Parathyroid adenoma (tissue), 2 donors: ENCODE results near the gene TMEM98.
A peak's percentile ranks its signal among the peaks of the same experiment; 100 is the strongest.

Experiments used
- H2AFZ ChIP-seq: fragments of 300-600 bp; sonication (generic); one replicate; pipeline ENCODE4 v1.7.0; 2017; ENCODE audit warnings: antibody characterized with exemption, mild to moderate bottlenecking
- H3K27ac ChIP-seq: fragments of 300-600 bp; sonication (generic); one replicate; pipeline ENCODE4 v1.7.0; 2017
- H3K27me3 ChIP-seq: fragments of 300-600 bp; sonication (generic); one replicate; pipeline ENCODE4 v1.7.0; 2017; ENCODE audit warnings: low read length; ENCODE audit not compliant: control insufficient read depth, insufficient read depth
- H3K36me3 ChIP-seq: fragments of 300-600 bp; sonication (generic); one replicate; pipeline ENCODE4 v1.7.0; 2017; ENCODE audit warnings: low read length; ENCODE audit not compliant: control insufficient read depth, insufficient read depth
- H3K4me1 ChIP-seq: fragments of 300-600 bp; sonication (generic); one replicate; pipeline ENCODE4 v1.7.0; 2017; ENCODE audit warnings: control low read depth
- H3K4me2 ChIP-seq: fragments of 300-600 bp; sonication (generic); one replicate; pipeline ENCODE4 v1.7.0; 2017; ENCODE audit warnings: low read length
- H3K4me3 ChIP-seq: fragments of 300-600 bp; sonication (generic); one replicate; pipeline ENCODE4 v1.7.0; 2017; ENCODE audit warnings: low read depth, low read length
- H3K79me2 ChIP-seq: fragments of 300-600 bp; sonication (generic); one replicate; pipeline ENCODE4 v1.7.0; 2017; ENCODE audit warnings: control low read depth
- H3K9ac ChIP-seq: fragments of 300-600 bp; sonication (generic); one replicate; pipeline ENCODE4 v1.7.0; 2017; ENCODE audit warnings: mild to moderate bottlenecking
- H3K9me3 ChIP-seq: fragments of 300-600 bp; sonication (generic); one replicate; pipeline ENCODE4 v1.7.0; 2017; ENCODE audit warnings: low read length; ENCODE audit not compliant: control insufficient read depth
- CTCF ChIP-seq: fragments of 300-600 bp; sonication (generic); IDR thresholded peaks from one replicate; pipeline ENCODE4 v1.7.0; 2017; ENCODE audit warnings: antibody characterized with exemption, mild to moderate bottlenecking
- donor health status: primary hyperparathyroidism.

The TMEM98 gene

GRCh38 chr17:32907583-32907982 is 20.4 kb upstream of the TMEM98 start:
- no peaks in the 10 kb centered on the region for H3K36me3 ChIP-seq
- TF ChIP-seq CTCF: no peak

DNA sequence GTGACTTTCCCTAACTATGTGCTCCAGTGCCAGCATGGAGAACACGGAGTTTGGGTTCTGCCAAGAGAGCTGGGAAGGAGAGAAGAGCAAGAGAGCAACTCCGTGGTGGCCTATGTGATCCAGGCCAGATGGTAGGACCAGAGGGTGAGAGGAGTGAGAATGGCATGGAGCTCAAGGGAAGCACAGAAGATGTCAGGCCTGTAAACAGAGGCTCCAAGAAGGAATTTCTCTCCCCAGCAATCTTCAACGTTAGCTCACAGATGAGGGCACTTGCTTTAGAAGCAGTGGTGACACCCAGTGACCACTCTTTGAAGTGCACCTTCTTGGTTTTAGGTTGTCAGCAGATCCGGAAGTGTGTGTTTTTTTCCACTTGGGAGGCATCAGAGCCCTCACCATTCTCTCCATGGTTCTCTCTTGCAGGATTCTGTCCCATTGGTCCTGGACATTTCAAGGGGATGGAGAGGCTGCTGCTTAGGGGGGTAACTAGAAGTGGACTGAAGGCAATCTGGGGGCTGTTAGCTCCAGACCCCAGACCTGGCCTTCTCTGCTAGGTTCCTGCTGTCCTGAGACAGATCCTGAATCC is 18.1 kb upstream of the TMEM98 start:
- Histone ChIP-seq H3K4me3 (no peak overlapping the region), H3K36me3 (no peaks in the 10 kb centered on the region), H3K27ac (no peak overlapping the region), H3K4me2 (no peak overlapping the region), H3K9ac (no peak overlapping the region), H3K27me3 (no peaks in the 10 kb centered on the region), H3K79me2 (no peaks in the 10 kb centered on the region), H2AFZ (peak overlapping the region; percentile 47), H3K4me1 (no peaks in the 10 kb centered on the region), H3K9me3 (no peaks in the 10 kb centered on the region)
- peak; percentile 76 for TF ChIP-seq CTCF

More at GRCh38 chr17:32907583-32907982, 20.4 kb upstream of the TMEM98 start:
- H3K9me3 ChIP-seq: no peaks in the 10 kb centered on the region
- H3K4me2 ChIP-seq: no peak overlapping the region
- no peak overlapping the region for H2AFZ ChIP-seq
- no peaks in the 10 kb centered on the region for H3K79me2 ChIP-seq
- no peaks in the 10 kb centered on the region for H3K27me3 ChIP-seq
- no peak overlapping the region for H3K27ac ChIP-seq
- H3K9ac ChIP-seq: no peak overlapping the region
- H3K4me1 ChIP-seq: no peaks in the 10 kb centered on the region
- no peak overlapping the region for H3K4me3 ChIP-seq

DNA sequence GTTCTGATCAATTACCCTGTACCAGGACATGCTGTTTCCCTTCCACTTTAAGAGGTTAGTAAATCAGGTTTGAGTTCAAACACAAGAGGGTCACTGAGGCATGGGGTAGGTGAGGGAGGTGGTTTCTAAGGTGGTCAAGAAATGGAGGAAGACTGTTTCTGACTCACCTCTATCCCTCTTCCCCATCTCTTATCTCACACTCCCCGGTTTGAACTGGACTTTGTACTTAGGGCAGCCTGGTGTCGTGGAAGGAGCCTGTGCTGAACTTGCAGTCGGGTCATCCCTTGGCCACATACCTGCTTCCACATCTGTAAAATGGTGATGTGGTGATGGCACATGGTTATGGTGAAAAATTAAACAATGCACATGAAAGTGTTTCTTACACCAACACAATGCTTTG is 17.2 kb upstream of the TMEM98 start:
- Histone ChIP-seq H3K4me3 (no peak overlapping the region), H3K36me3 (no peaks in the 10 kb centered on the region), H3K27me3 (no peaks in the 10 kb centered on the region), H3K27ac (no peak overlapping the region), H3K4me1 (no peaks in the 10 kb centered on the region), H3K4me2 (no peak overlapping the region), H3K79me2 (no peaks in the 10 kb centered on the region), H3K9me3 (no peaks in the 10 kb centered on the region), H3K9ac (no peak overlapping the region), H2AFZ (no peak overlapping the region)
- no peak for TF ChIP-seq CTCF

DNA sequence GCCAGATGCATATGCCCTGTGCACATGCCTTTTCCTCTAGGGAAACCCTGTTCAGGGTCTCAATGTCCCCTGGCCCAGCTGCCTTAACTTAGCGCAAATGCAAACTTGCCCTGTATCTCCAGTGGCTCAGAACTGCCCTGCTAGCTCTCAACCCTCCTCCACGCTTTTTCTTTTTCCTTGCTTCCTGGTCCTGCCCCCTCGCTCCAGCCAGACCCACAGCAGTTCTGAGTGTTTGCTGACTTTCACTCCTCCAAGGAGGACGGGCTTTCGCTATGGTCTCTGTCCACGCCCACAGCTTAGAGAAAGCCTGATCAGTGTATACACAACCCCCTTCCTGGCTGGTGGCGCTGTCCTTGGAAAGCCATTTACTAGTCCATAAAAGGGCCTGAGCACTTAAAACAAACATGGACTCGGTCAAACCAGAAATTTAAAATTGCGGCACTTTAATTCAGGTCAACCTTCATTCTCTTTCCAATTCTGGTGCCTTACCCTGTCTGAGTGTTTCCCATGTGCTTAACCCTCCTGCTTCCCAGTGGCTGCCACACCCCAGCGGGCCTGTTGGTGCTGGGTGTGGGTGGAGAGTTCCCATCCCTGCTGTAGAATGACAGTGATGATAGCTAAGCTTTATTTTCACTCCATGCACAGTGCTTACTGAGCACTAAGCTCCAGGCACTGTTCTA is 15.6 kb upstream of the TMEM98 start:
- Histone ChIP-seq H3K4me1 (no peaks in the 10 kb centered on the region), H3K27me3 (no peaks in the 10 kb centered on the region), H3K9ac (no peak overlapping the region), H3K4me2 (no peak overlapping the region), H3K36me3 (no peaks in the 10 kb centered on the region), H2AFZ (peak overlapping the region; percentile 51), H3K79me2 (no peaks in the 10 kb centered on the region), H3K4me3 (no peak overlapping the region), H3K27ac (no peak overlapping the region), H3K9me3 (no peaks in the 10 kb centered on the region)
- no peak for TF ChIP-seq CTCF

DNA sequence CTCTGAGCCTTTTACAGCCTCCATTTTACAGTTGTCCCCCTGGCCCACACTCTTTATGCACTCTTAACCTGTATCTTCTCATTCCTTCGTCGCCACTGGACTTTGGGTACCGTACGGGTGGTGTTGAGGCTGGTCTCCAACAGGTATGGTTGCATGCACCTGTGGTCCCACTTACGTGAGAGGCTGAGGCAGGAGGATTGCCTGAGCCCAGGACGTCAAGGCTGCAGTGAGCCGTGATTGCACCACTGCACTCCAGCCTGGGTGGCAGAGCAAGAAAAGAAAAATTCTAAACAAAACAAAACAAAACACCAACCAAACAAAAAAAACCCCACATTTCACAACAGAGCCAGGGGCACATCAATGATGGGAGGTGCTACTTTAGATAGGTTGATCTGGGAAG is 14.4 kb upstream of the TMEM98 start:
- H3K4me3 ChIP-seq: no peak overlapping the region
- H3K27me3 ChIP-seq: no peaks in the 10 kb centered on the region
- no peaks in the 10 kb centered on the region for H3K36me3 ChIP-seq
- H3K9me3 ChIP-seq: no peaks in the 10 kb centered on the region
- no peak overlapping the region for H3K9ac ChIP-seq
- H3K27ac ChIP-seq: no peak overlapping the region
- no peak overlapping the region for H2AFZ ChIP-seq
- no peak for TF ChIP-seq CTCF
- H3K4me2 ChIP-seq: no peak overlapping the region
- H3K79me2 ChIP-seq: no peaks in the 10 kb centered on the region
- no peaks in the 10 kb centered on the region for H3K4me1 ChIP-seq
